Keratinocyte (primary cell): Measurements from ENCODE around the gene VGLL2. TPM values are rescaled to one million over a fixed set of nuclear protein-coding genes. Genes with fewer than 3 reads are reported as not detected.
A peak's percentile ranks its signal among the peaks of the same experiment; 100 is the strongest.

Experiments used
- DNase-seq: peaks from one replicate; pipeline ENCODE4 v3.0.0-alpha.2; 2011; ENCODE audit warnings: low read depth, missing footprints, low spot score
- FAIRE-seq: peaks from 2 replicates; lab custom pipeline; 2011; peaks lifted over from hg19 to GRCh38; lab: Jason Lieb, UNC
- H2AFZ ChIP-seq: 2 replicates; pipeline ENCODE4 v1.6.0; 2012; ENCODE audit warnings: low read length, control low read depth, inconsistent platforms; ENCODE audit not compliant: control insufficient read depth
- H3K27ac ChIP-seq: 2 replicates; pipeline ENCODE4 v1.5.1; 2011; ENCODE audit warnings: low read length; ENCODE audit not compliant: control insufficient read depth, insufficient read depth
- H3K27me3 ChIP-seq: 3 replicates; pipeline ENCODE4 v1.6.0; 2011; ENCODE audit warnings: low read length; ENCODE audit not compliant: control insufficient read depth, insufficient read depth; ENCODE audit errors: extremely low read depth
- H3K36me3 ChIP-seq, 2 experiments: 2 replicates in 1 of 2; 3 replicates in 1 of 2; pipeline ENCODE4 v1.5.1; 2011; ENCODE audit warnings: low read length in 2 of 2, mild to moderate bottlenecking in 1 of 2; ENCODE audit not compliant: control insufficient read depth in 2 of 2, insufficient read depth in 2 of 2; ENCODE audit errors: extremely low read depth in 1 of 2
- H3K4me1 ChIP-seq: 3 replicates; pipeline ENCODE4 v1.5.1; 2011; ENCODE audit warnings: low read length; ENCODE audit not compliant: control insufficient read depth, insufficient read depth; ENCODE audit errors: extremely low read depth
- H3K4me2 ChIP-seq: 3 replicates; pipeline ENCODE4 v1.6.0; 2011; ENCODE audit warnings: low read depth, low read length; ENCODE audit not compliant: control insufficient read depth, insufficient read depth; ENCODE audit errors: extremely low read depth
- H3K4me3 ChIP-seq, 3 experiments: fragments of 200-600 bp in 1 of 3; sonication (generic) in 1 of 3; 2 replicates in 2 of 3; 3 replicates in 1 of 3; pipeline ENCODE4 v1.5.1; 2011 to 2016; ENCODE audit warnings: low read length in 3 of 3, mild to moderate bottlenecking in 3 of 3, control low read depth in 2 of 3, inconsistent platforms in 1 of 3, low read depth in 1 of 3, mixed read lengths in 1 of 3, mixed run types in 1 of 3, moderate library complexity in 1 of 3; ENCODE audit not compliant: control insufficient read depth in 2 of 3, insufficient read depth in 2 of 3; ENCODE audit errors: extremely low read depth in 1 of 3
- H3K79me2 ChIP-seq: 2 replicates; pipeline ENCODE4 v1.6.0; 2012; ENCODE audit warnings: low read length; ENCODE audit not compliant: control insufficient read depth, insufficient read depth
- H3K9ac ChIP-seq: 3 replicates; pipeline ENCODE4 v1.6.0; 2011; ENCODE audit warnings: low read length; ENCODE audit not compliant: control insufficient read depth, insufficient read depth; ENCODE audit errors: extremely low read depth
- H3K9me1 ChIP-seq: 3 replicates; pipeline ENCODE4 v1.6.0; 2011; ENCODE audit warnings: low read length; ENCODE audit not compliant: control insufficient read depth, insufficient read depth; ENCODE audit errors: extremely low read depth
- H3K9me3 ChIP-seq: 2 replicates; pipeline ENCODE4 v1.5.1; 2012; ENCODE audit warnings: low read depth, low read length; ENCODE audit not compliant: control insufficient read depth
- H4K20me1 ChIP-seq: 3 replicates; pipeline ENCODE4 v1.6.0; 2011; ENCODE audit warnings: low read length; ENCODE audit not compliant: control insufficient read depth, insufficient read depth; ENCODE audit errors: extremely low read depth
- CTCF ChIP-seq, 3 experiments: IDR thresholded peaks in 1 of 3; conservative IDR thresholded peaks in 1 of 3; optimal IDR thresholded peaks in 1 of 3; 2 replicates in 2 of 3; 3 replicates in 1 of 3; pipeline versions ENCODE3 to v1.5.1; 2011; ENCODE audit warnings: low read length in 3 of 3, mild to moderate bottlenecking in 3 of 3, moderate library complexity in 2 of 3, control low read depth in 1 of 3, inconsistent platforms in 1 of 3; ENCODE audit not compliant: insufficient read depth in 2 of 3; ENCODE audit errors: extremely low read depth in 1 of 3
- EZH2 ChIP-seq: IDR thresholded peaks from one replicate; pipeline ENCODE4 v1.6.1; 2012; ENCODE audit warnings: inconsistent platforms, mild to moderate bottlenecking, low read length, moderate library complexity
- dilution Hi-C: fragments of 300-500 bp; cut with MboI; formaldehyde crosslinking; loops from one replicate; pipeline ENCODE4 v1.7.0; 2020; ENCODE audit warnings: low sequenced_read_pairs; ENCODE audit not compliant: extremely low pct_ligation_motif_present
- polyA plus RNA-seq, 5 experiments: library from polyadenylated mRNA; depleted of rRNA in 3 of 5; stranded (reverse) in 3 of 5; stranded (forward) in 1 of 5; unstranded in 1 of 5; fragments of >200 nt; gene quantifications; 1 replicate in 1 of 5; 2 replicates in 3 of 5; 3 replicates in 1 of 5; pipeline versions ENCODE4 v1.2.1 to v1.2.3, GENCODE V29; 2011 to 2012; ENCODE audit warnings: missing spikeins in 2 of 5, low read depth in 1 of 5, low replicate concordance in 1 of 5
- small RNA-seq, 3 experiments: library from RNA; depleted of rRNA; stranded (forward); fragments of <200 nt; gene quantifications; one replicate each; pipeline ENCODE3, GENCODE V24; 2012; ENCODE audit warnings: low read depth in 3 of 3, low replicate concordance in 1 of 3; ENCODE audit not compliant: insufficient read length in 3 of 3

VGLL2 gene
- polyA plus RNA-seq, 1 donor (not counting 4 experiments of a cell fraction or from before 2014, with no cell fraction given): not detected

DNA sequence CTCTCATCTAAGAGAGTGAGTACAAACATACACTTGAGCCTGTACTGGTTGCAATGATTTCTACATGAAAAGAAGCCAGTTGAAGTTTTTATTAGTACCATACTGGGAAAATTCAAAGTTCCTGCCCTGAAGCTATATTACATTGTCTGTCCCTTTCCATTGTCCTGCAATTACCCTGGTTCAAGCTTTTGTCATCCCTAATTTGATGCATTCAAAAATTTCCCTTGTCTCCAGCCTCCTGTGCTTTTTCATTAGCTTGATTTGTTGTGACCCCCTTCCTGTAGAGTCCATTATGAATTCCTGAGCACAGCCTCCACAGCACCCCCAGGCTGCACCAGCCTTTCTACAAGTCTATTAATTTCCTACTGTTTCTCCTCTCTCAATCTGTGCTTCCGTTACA lies 46.4 kb downstream of the VGLL2 start:
- no peaks in the 10 kb centered on the region for H3K9me1 ChIP-seq

GRCh38 chr6:117317261-117317660 lies 51.9 kb downstream of the VGLL2 start:
- no peaks in the 10 kb centered on the region for H3K79me2 ChIP-seq
- no peak overlapping the region for H3K4me3 ChIP-seq
- no peak overlapping the region for H2AFZ ChIP-seq
- H3K9me3 ChIP-seq: no peaks in the 10 kb centered on the region
- no peaks in the 10 kb centered on the region for H3K9me1 ChIP-seq
- no peaks in the 10 kb centered on the region for H3K4me1 ChIP-seq
- H3K27ac ChIP-seq: no peak overlapping the region
- H3K4me2 ChIP-seq: no peak overlapping the region
- peak in 2 of 3 experiments; percentile 43 to 64 for TF ChIP-seq CTCF (optimal IDR thresholded peaks at IDR 0.05 in 1 of 3, IDR thresholded peaks at IDR 0.05 in 1 of 3, conservative IDR thresholded peaks at IDR 0.05 in 1 of 3; ENCODE audit: extremely low read depth in 1 of 3, insufficient read depth in 2 of 3, low read length in 3 of 3)
- TF ChIP-seq EZH2: no peak
- dilution Hi-C loops: no loop called here
- H3K36me3 ChIP-seq: no peaks in the 10 kb centered on the region
- H4K20me1 ChIP-seq: no peaks in the 10 kb centered on the region
- H3K27me3 ChIP-seq: no peaks in the 10 kb centered on the region
- FAIRE-seq: no peak
- DNase-seq: no peak
- H3K9ac ChIP-seq: no peak overlapping the region

More for the DNA sequence above, 46.4 kb downstream of the VGLL2 start:
- no peak for TF ChIP-seq CTCF (optimal IDR thresholded peaks at IDR 0.05 in 1 of 3, IDR thresholded peaks at IDR 0.05 in 1 of 3, conservative IDR thresholded peaks at IDR 0.05 in 1 of 3; ENCODE audit: extremely low read depth in 1 of 3, insufficient read depth in 2 of 3, low read length in 3 of 3)
- TF ChIP-seq EZH2: no peak
- no peaks in the 10 kb centered on the region for H3K4me1 ChIP-seq
- no peak for FAIRE-seq
- H3K27me3 ChIP-seq: no peaks in the 10 kb centered on the region
- no peak overlapping the region for H3K27ac ChIP-seq
- no peaks in the 10 kb centered on the region for H3K9me3 ChIP-seq
- dilution Hi-C loops: no loop called here
- H2AFZ ChIP-seq: no peak overlapping the region
- H4K20me1 ChIP-seq: no peaks in the 10 kb centered on the region
- no peak overlapping the region for H3K9ac ChIP-seq
- H3K79me2 ChIP-seq: no peaks in the 10 kb centered on the region
- H3K4me2 ChIP-seq: no peak overlapping the region
- H3K36me3 ChIP-seq: no peaks in the 10 kb centered on the region
- no peak overlapping the region for H3K4me3 ChIP-seq
- no peak for DNase-seq

Small RNA genes within 50 kb of the gene (small RNA-seq; reads per million reads assigned to genes)
- 0 reads per million in 3 experiments for gene RN7SKP18

Other genes with a start within 250 kb of the VGLL2 start
- gene ROS1, start 160.4 kb downstream of the VGLL2 start, polyA plus RNA-seq: 0.16 to 0.46 TPM (median 0.16 TPM) in 3 replicates
- gene DCBLD1, start 217.1 kb downstream of the VGLL2 start, polyA plus RNA-seq: 15.8 to 21.7 TPM (median 21.0 TPM) in 3 replicates